ENCODE data around the gene AKAP6. TPM values are rescaled to one million over a fixed set of nuclear protein-coding genes. Genes with fewer than 3 reads are reported as not detected.

The AKAP6 gene
- total and polyA plus RNA-seq, 2 of the 8 experiments (the other 6 are each of a cell fraction or from before 2014, with no cell fraction given), result 0.09 to 0.89 TPM

- no peak for TF ChIP-seq CTCF (IDR thresholded peaks at IDR 0.05; ENCODE audit: control extremely low read depth in 1 of 3, insufficient read depth in 1 of 3, low read depth in 1 of 3, low read length in 3 of 3)
- no peak for TF ChIP-seq SUZ12 (IDR thresholded peaks at IDR 0.05; ENCODE audit: low read length)
- no peak for TF ChIP-seq BCL11A (IDR thresholded peaks at IDR 0.05; ENCODE audit: low read depth in 2 of 2, low read length in 2 of 2)
- TF ChIP-seq TEAD4 (IDR thresholded peaks at IDR 0.05; ENCODE audit: low read depth, low read length), result no peak
- TF ChIP-seq HDAC2 (IDR thresholded peaks at IDR 0.05; ENCODE audit: borderline replicate concordance in 1 of 2, low read depth in 2 of 2, low read length in 2 of 2), result no peak
- no peak for TF ChIP-seq ASH2L (IDR thresholded peaks at IDR 0.05; ENCODE audit: low read length)
These were observed 151.2 kb downstream of the AKAP6 start (continued) for GRCh38 chr14:32480337-32480736.
